ENCODE data around the gene CER1.

CER1 gene

DNA sequence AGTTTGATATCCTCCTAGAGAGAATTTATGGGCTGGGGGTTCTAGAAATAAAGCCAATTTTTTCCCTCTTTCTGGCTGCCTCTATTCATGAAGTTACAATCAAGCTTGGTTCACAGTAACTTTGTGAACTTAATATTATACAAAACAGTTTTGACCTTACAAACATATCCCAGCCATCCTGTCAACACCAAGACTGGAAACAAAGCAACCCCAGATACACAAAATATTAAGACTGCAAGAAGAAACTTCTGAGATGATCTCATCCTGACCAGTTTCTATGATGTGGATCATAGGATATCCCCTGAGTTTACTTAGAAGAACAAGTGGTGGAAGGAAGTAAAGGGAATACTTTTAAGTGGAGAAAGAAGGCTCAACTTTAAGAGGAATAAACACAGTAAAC, 28.3 kb upstream of the CER1 start:
- Histone ChIP-seq H3K27ac (ENCODE audit: extremely low read depth, low read depth, low read length) (no peak overlapping the region), H3K4me1 (ENCODE audit: control insufficient read depth, insufficient read depth, low read length) (no peaks in the 10 kb centered on the region), H3K4me3 (ENCODE audit: low read depth, low read length) (no peak overlapping the region), H3K9me3 (ENCODE audit: control insufficient read depth, insufficient read depth, low read depth, low read length) (no peaks in the 10 kb centered on the region), H3K36me3 (ENCODE audit: control insufficient read depth in 2 of 2, insufficient read depth in 1 of 2, low read length in 2 of 2) (peaks cover 0 to 6% of the 10 kb centered on the region in 2 experiments; a peak in 1 of 3 replicates)
- POLR2A ChIA-PET: no interaction called here
- CTCF ChIA-PET: interaction anchor here (2.5 kb wide), 1 partner anchor 18 kb away, joined by 12 read pairs; no protein-coding TSS in a partner anchor
- TF ChIP-seq ZNF529 (tag by site-specific recombination; IDR thresholded peaks at IDR 0.05; ENCODE audit: insufficient replicate concordance) (no peak), KLF7 (tag by site-specific recombination; IDR thresholded peaks at IDR 0.05; ENCODE audit: borderline replicate concordance) (no peak), ZNF404 (tag by site-specific recombination; IDR thresholded peaks at IDR 0.05) (no peak), ZNF350 (tag by site-specific recombination; IDR thresholded peaks at IDR 0.05) (no peak), ZNF239 (tag by site-specific recombination; IDR thresholded peaks at IDR 0.05) (no peak), ZNF169 (tag by site-specific recombination; IDR thresholded peaks at IDR 0.05) (no peak), KLF1 (tag by site-specific recombination; IDR thresholded peaks at IDR 0.05) (no peak), ZNF768 (tag by site-specific recombination; IDR thresholded peaks at IDR 0.05) (no peak), ZFHX2 (tag by site-specific recombination; conservative IDR thresholded peaks at IDR 0.05) (no peak), ZNF664 (tag by site-specific recombination; IDR thresholded peaks at IDR 0.05) (no peak), FEZF1 (tag by site-specific recombination; IDR thresholded peaks at IDR 0.05) (no peak), EGR2 (tag by site-specific recombination; IDR thresholded peaks at IDR 0.05; ENCODE audit: low read depth) (no peak), ZNF16 (tag by site-specific recombination; IDR thresholded peaks at IDR 0.05; ENCODE audit: low read depth) (no peak), ZNF747 (tag by site-specific recombination; IDR thresholded peaks at IDR 0.05) (no peak)
- TF ChIP-seq, protein P1, sequence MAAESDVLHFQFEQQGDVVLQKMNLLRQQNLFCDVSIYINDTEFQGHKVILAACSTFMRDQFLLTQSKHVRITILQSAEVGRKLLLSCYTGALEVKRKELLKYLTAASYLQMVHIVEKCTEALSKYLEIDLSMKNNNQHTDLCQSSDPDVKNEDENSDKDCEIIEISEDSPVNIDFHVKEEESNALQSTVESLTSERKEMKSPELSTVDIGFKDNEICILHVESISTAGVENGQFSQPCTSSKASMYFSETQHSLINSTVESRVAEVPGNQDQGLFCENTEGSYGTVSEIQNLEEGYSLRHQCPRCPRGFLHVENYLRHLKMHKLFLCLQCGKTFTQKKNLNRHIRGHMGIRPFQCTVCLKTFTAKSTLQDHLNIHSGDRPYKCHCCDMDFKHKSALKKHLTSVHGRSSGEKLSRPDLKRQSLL (tag by site-specific recombination; IDR thresholded peaks at IDR 0.05): no peak
- TF ChIP-seq, protein P2, sequence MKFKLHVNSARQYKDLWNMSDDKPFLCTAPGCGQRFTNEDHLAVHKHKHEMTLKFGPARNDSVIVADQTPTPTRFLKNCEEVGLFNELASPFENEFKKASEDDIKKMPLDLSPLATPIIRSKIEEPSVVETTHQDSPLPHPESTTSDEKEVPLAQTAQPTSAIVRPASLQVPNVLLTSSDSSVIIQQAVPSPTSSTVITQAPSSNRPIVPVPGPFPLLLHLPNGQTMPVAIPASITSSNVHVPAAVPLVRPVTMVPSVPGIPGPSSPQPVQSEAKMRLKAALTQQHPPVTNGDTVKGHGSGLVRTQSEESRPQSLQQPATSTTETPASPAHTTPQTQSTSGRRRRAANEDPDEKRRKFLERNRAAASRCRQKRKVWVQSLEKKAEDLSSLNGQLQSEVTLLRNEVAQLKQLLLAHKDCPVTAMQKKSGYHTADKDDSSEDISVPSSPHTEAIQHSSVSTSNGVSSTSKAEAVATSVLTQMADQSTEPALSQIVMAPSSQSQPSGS (tag by site-specific recombination; IDR thresholded peaks at IDR 0.05; ENCODE audit: low read depth): no peak
- TF ChIP-seq, protein P3, sequence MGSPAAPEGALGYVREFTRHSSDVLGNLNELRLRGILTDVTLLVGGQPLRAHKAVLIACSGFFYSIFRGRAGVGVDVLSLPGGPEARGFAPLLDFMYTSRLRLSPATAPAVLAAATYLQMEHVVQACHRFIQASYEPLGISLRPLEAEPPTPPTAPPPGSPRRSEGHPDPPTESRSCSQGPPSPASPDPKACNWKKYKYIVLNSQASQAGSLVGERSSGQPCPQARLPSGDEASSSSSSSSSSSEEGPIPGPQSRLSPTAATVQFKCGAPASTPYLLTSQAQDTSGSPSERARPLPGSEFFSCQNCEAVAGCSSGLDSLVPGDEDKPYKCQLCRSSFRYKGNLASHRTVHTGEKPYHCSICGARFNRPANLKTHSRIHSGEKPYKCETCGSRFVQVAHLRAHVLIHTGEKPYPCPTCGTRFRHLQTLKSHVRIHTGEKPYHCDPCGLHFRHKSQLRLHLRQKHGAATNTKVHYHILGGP (tag by site-specific recombination; IDR thresholded peaks at IDR 0.05): no peak
- TF ChIP-seq, protein P4, sequence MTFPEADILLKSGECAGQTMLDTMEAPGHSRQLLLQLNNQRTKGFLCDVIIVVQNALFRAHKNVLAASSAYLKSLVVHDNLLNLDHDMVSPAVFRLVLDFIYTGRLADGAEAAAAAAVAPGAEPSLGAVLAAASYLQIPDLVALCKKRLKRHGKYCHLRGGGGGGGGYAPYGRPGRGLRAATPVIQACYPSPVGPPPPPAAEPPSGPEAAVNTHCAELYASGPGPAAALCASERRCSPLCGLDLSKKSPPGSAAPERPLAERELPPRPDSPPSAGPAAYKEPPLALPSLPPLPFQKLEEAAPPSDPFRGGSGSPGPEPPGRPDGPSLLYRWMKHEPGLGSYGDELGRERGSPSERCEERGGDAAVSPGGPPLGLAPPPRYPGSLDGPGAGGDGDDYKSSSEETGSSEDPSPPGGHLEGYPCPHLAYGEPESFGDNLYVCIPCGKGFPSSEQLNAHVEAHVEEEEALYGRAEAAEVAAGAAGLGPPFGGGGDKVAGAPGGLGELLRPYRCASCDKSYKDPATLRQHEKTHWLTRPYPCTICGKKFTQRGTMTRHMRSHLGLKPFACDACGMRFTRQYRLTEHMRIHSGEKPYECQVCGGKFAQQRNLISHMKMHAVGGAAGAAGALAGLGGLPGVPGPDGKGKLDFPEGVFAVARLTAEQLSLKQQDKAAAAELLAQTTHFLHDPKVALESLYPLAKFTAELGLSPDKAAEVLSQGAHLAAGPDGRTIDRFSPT (tag by site-specific recombination; IDR thresholded peaks at IDR 0.05): no peak

DNA sequence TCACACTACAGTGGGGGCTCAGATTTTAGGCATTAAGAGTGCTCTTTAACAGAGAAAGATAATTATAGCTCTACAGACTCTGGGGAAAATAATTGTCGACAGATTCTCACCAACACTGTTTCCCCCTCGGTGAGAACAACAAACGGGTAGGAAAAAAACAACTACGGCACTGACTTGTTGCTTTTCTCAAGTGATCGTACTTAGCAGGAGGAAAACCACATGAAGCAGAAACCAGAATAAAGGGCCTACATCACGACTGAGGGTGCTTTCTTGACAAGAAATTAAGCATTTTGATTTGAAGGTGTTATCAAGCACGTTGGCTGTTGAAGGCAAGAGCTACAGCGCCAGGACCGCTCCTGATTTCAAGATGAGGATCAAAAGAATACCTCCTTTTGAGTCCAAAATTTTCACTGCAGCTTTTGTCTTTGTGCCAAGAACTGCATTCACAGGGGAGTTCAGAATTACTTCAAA, 27.2 kb upstream of the CER1 start:
- POLR2A ChIA-PET: no interaction called here
- H3K36me3 ChIP-seq (ENCODE audit: control insufficient read depth in 2 of 2, insufficient read depth in 1 of 2, low read length in 2 of 2): peaks cover 0 to 6% of the 10 kb centered on the region in 2 experiments; a peak in 1 of 3 replicates
- H3K4me3 ChIP-seq (ENCODE audit: low read depth, low read length): no peak overlapping the region
- CTCF ChIA-PET: interaction anchor here (0.9 kb wide), 1 partner anchor 75 kb away, joined by 3 read pairs; no protein-coding TSS in a partner anchor
- no peaks in the 10 kb centered on the region for H3K4me1 ChIP-seq (ENCODE audit: control insufficient read depth, insufficient read depth, low read length)
- H3K9me3 ChIP-seq (ENCODE audit: control insufficient read depth, insufficient read depth, low read depth, low read length): no peaks in the 10 kb centered on the region
- H3K27ac ChIP-seq (ENCODE audit: extremely low read depth, low read depth, low read length): no peak overlapping the region
- TF ChIP-seq BCL11B (tag by site-specific recombination; IDR thresholded peaks at IDR 0.05; ENCODE audit: low read depth) (no peak), BCL11A (tag by site-specific recombination; IDR thresholded peaks at IDR 0.05; ENCODE audit: low read depth) (no peak), IKZF3 (tag by site-specific recombination; IDR thresholded peaks at IDR 0.05) (no peak), ZNF350 (tag by site-specific recombination; IDR thresholded peaks at IDR 0.05) (no peak)
- TF ChIP-seq, protein P5, sequence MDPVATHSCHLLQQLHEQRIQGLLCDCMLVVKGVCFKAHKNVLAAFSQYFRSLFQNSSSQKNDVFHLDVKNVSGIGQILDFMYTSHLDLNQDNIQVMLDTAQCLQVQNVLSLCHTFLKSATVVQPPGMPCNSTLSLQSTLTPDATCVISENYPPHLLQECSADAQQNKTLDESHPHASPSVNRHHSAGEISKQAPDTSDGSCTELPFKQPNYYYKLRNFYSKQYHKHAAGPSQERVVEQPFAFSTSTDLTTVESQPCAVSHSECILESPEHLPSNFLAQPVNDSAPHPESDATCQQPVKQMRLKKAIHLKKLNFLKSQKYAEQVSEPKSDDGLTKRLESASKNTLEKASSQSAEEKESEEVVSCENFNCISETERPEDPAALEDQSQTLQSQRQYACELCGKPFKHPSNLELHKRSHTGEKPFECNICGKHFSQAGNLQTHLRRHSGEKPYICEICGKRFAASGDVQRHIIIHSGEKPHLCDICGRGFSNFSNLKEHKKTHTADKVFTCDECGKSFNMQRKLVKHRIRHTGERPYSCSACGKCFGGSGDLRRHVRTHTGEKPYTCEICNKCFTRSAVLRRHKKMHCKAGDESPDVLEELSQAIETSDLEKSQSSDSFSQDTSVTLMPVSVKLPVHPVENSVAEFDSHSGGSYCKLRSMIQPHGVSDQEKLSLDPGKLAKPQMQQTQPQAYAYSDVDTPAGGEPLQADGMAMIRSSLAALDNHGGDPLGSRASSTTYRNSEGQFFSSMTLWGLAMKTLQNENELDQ (tag by site-specific recombination; IDR thresholded peaks at IDR 0.05; ENCODE audit: low read depth): no peak
- TF ChIP-seq, protein P6, sequence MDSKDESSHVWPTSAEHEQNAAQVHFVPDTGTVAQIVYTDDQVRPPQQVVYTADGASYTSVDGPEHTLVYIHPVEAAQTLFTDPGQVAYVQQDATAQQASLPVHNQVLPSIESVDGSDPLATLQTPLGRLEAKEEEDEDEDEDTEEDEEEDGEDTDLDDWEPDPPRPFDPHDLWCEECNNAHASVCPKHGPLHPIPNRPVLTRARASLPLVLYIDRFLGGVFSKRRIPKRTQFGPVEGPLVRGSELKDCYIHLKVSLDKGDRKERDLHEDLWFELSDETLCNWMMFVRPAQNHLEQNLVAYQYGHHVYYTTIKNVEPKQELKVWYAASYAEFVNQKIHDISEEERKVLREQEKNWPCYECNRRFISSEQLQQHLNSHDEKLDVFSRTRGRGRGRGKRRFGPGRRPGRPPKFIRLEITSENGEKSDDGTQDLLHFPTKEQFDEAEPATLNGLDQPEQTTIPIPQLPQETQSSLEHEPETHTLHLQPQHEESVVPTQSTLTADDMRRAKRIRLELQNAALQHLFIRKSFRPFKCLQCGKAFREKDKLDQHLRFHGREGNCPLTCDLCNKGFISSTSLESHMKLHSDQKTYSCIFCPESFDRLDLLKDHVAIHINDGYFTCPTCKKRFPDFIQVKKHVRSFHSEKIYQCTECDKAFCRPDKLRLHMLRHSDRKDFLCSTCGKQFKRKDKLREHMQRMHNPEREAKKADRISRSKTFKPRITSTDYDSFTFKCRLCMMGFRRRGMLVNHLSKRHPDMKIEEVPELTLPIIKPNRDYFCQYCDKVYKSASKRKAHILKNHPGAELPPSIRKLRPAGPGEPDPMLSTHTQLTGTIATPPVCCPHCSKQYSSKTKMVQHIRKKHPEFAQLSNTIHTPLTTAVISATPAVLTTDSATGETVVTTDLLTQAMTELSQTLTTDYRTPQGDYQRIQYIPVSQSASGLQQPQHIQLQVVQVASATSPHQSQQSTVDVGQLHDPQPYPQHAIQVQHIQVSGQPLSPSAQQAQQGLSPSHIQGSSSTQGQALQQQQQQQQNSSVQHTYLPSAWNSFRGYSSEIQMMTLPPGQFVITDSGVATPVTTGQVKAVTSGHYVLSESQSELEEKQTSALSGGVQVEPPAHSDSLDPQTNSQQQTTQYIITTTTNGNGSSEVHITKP (tag by site-specific recombination; IDR thresholded peaks at IDR 0.05): no peak
